EH (cell line): ENCODE results near the gene CPNE2.
"Not testable (repeated sequence)": the region's sequence is repeated elsewhere in the genome, so short reads cannot be mapped to it uniquely, and the experiment has no call there.

ENCODE experiments used
- DNase-seq: peaks from one replicate; pipeline ENCODE4 v3.0.0-alpha.2; 2015; ENCODE audit warnings: low read depth

The CPNE2 gene

GRCh38 chr16:57069635-57070370 lies 22.6 kb upstream of the CPNE2 start:
- no peak for DNase-seq

GRCh38 chr16:57070424-57070823 lies 22.0 kb upstream of the CPNE2 start:
- DNase-seq: no peak

GRCh38 chr16:57071081-57071732 lies 21.2 kb upstream of the CPNE2 start:
- not testable (repeated sequence) for DNase-seq

- peak; percentile 62 for DNase-seq
Measured at GRCh38 chr16:57071831-57072582, 20.4 kb upstream of the CPNE2 start.

GRCh38 chr16:57072616-57073275 lies 19.6 kb upstream of the CPNE2 start:
- DNase-seq: no peak

GRCh38 chr16:57077714-57078113 lies 14.7 kb upstream of the CPNE2 start:
- DNase-seq: no peak

GRCh38 chr16:57081744-57082143 lies 10.6 kb upstream of the CPNE2 start:
- DNase-seq: no peak

- no peak for DNase-seq
Measured at GRCh38 chr16:57082664-57083063, 9.7 kb upstream of the CPNE2 start.

- no peak for DNase-seq
Measured at GRCh38 chr16:57083485-57084126, 8.8 kb upstream of the CPNE2 start.

GRCh38 chr16:57084257-57084770 lies 8.1 kb upstream of the CPNE2 start:
- peak; percentile 75 for DNase-seq

- DNase-seq: no peak
Measured at GRCh38 chr16:57084996-57085395, 7.4 kb upstream of the CPNE2 start.

GRCh38 chr16:57087003-57087402 lies 5.4 kb upstream of the CPNE2 start:
- DNase-seq: no peak

GRCh38 chr16:57089406-57089805 lies 3.0 kb upstream of the CPNE2 start:
- DNase-seq: no peak

GRCh38 chr16:57091200-57091974 lies 996 bp upstream of the CPNE2 start:
- peak; percentile 67 for DNase-seq

- peak; percentile 35 for DNase-seq
Measured at GRCh38 chr16:57092786-57093411, 516 bp downstream of the CPNE2 start.

- DNase-seq: no peak
Measured at GRCh38 chr16:57093666-57094564, 1.5 kb downstream of the CPNE2 start.

- no peak for DNase-seq
Measured at GRCh38 chr16:57094911-57095310, 2.5 kb downstream of the CPNE2 start.

GRCh38 chr16:57096192-57096591 lies 3.8 kb downstream of the CPNE2 start:
- DNase-seq: no peak

GRCh38 chr16:57096793-57097192 lies 4.4 kb downstream of the CPNE2 start:
- no peak for DNase-seq
